ENCODE data around the gene WDR37. TPM values are rescaled to one million over a fixed set of nuclear protein-coding genes. Genes with fewer than 3 reads are reported as not detected.

The WDR37 gene
- total RNA-seq, 2 donors from 2014 or later: 11.9 to 22.8 TPM

GRCh38 chr10:1048732-1049424, 7.3 kb upstream of the WDR37 start, which contains the start of gene IDI1:
IDI1 (minus strand) TSS chr10:1049119; CDS start chr10:1049003, 116 bp downstream.
- H3K36me3 ChIP-seq: no peaks in the 10 kb centered on the region
- peaks cover 3% of the 10 kb centered on the region for H3K4me1 ChIP-seq (replicated peaks)
- DNase-seq (ENCODE audit: low spot score): peak; percentile 96
- intact Hi-C loops (cut with DNase I): loop anchor here (2.0 to 5.0 kb wide), 2 partner anchors 60 to 117 kb away; partner anchors contain the start of genes GTPBP4 and LARP4B
- under 1% methylated on average over 68 of the region's 83 CpGs for WGBS
- H3K27me3 ChIP-seq (replicated peaks; ENCODE audit: insufficient read depth): no peaks in the 10 kb centered on the region
- H3K27ac ChIP-seq: peak within 1 kb of the TSS; percentile 99 to 100
- TF ChIP-seq CTCF (IDR thresholded peaks at IDR 0.05) (peak in 1 of 4 experiments; percentile 20), POLR2A (IDR thresholded peaks at IDR 0.05) (peak; percentile 88), POLR2AphosphoS5 (IDR thresholded peaks at IDR 0.05) (peak; percentile 80)
- H3K4me3 ChIP-seq: peak within 1 kb of the TSS; percentile 80 to 83
- H3K9me3 ChIP-seq: no peaks in the 10 kb centered on the region

- H3K4me1 ChIP-seq (replicated peaks): peaks cover 7% of the 10 kb centered on the region
- no peak for DNase-seq (ENCODE audit: low spot score)
Measured at GRCh38 chr10:1049425-1049958, 6.7 kb upstream of the WDR37 start.

GRCh38 chr10:1050145-1050544, 6.0 kb upstream of the WDR37 start:
- TF ChIP-seq POLR2AphosphoS5 (IDR thresholded peaks at IDR 0.05) (no peak), POLR2A (IDR thresholded peaks at IDR 0.05) (no peak), CTCF (IDR thresholded peaks at IDR 0.05) (no peak)
- intact Hi-C loops (cut with DNase I): loop anchor here (10.0 kb wide), 1 partner anchor 355 kb away; no protein-coding TSS in a partner anchor
- no peak for DNase-seq (ENCODE audit: low spot score)
- H3K4me1 ChIP-seq (replicated peaks): peaks cover 12% of the 10 kb centered on the region
- no peaks in the 10 kb centered on the region for H3K27me3 ChIP-seq (replicated peaks; ENCODE audit: insufficient read depth)
- WGBS: 38% methylated on average over 5 of the region's 5 CpGs
- no peaks in the 10 kb centered on the region for H3K36me3 ChIP-seq
- no peaks in the 10 kb centered on the region for H3K9me3 ChIP-seq
- peak overlapping the region; percentile 99 to 100 for H3K27ac ChIP-seq
- H3K4me3 ChIP-seq: peak overlapping the region; percentile 80 to 83

More at GRCh38 chr10:1049425-1049958, 6.7 kb upstream of the WDR37 start:
- no peaks in the 10 kb centered on the region for H3K27me3 ChIP-seq (replicated peaks; ENCODE audit: insufficient read depth)
- peak overlapping the region; percentile 99 to 100 for H3K27ac ChIP-seq
- H3K4me3 ChIP-seq: peak overlapping the region; percentile 80 to 83
- H3K9me3 ChIP-seq: no peaks in the 10 kb centered on the region
- H3K36me3 ChIP-seq: no peaks in the 10 kb centered on the region
- intact Hi-C loops (cut with DNase I): loop anchor here (2.0 to 5.0 kb wide), 2 partner anchors 61 to 117 kb away; partner anchors contain the start of genes GTPBP4 and LARP4B
- WGBS: under 1% methylated on average over 33 of the region's 34 CpGs
- TF ChIP-seq POLR2AphosphoS5 (IDR thresholded peaks at IDR 0.05) (no peak), CTCF (IDR thresholded peaks at IDR 0.05) (no peak), POLR2A (IDR thresholded peaks at IDR 0.05) (no peak)

GRCh38 chr10:1050554-1050953, 5.6 kb upstream of the WDR37 start:
- Histone ChIP-seq H3K36me3 (no peaks in the 10 kb centered on the region), H3K27me3 (replicated peaks; ENCODE audit: insufficient read depth) (no peaks in the 10 kb centered on the region), H3K4me3 (peak overlapping the region in 1 of 2 donors; percentile 83), H3K4me1 (replicated peaks) (peaks cover 16% of the 10 kb centered on the region), H3K9me3 (no peaks in the 10 kb centered on the region), H3K27ac (peak overlapping the region; percentile 99 to 100)
- DNase-seq (ENCODE audit: low spot score): no peak
- TF ChIP-seq POLR2A (IDR thresholded peaks at IDR 0.05) (no peak), POLR2AphosphoS5 (IDR thresholded peaks at IDR 0.05) (no peak), CTCF (IDR thresholded peaks at IDR 0.05) (no peak)
- WGBS: 59% methylated on average over 4 of the region's 4 CpGs
- intact Hi-C loops (cut with DNase I): loop anchor here (10.0 kb wide), 1 partner anchor 356 kb away; no protein-coding TSS in a partner anchor

All from prostate gland (tissue), 2 donors.